GM12878 (cell line): ENCODE measurements around the gene RNF167.
A peak's percentile ranks its signal among the peaks of the same experiment; 100 is the strongest.

ENCODE experiments used
- CBX5 ChIP-seq: sonication (generic); IDR thresholded peaks from 2 replicates; pipeline ENCODE4 v1.6.1; 2016; ENCODE audit warnings: low read depth, moderate library complexity, mild to moderate bottlenecking, inconsistent platforms
- CEBPB ChIP-seq, 2 experiments: fragments of 150-350 bp in 1 of 2; IDR thresholded peaks; 2 replicates each; pipeline ENCODE4 v1.6.1; 2012 to 2014; ENCODE audit warnings: low read depth in 2 of 2, low read length in 2 of 2, borderline replicate concordance in 1 of 2, inconsistent platforms in 1 of 2
- CHD4 ChIP-seq: fragments of 200-600 bp; sonication (generic); IDR thresholded peaks from 2 replicates; pipeline ENCODE4 v1.6.1; 2016; ENCODE audit warnings: mild to moderate bottlenecking
- CTCF ChIP-seq, 3 experiments: IDR thresholded peaks in 2 of 3; conservative IDR thresholded peaks in 1 of 3; 2 replicates each; pipeline ENCODE4 v1.5.1; 2011; ENCODE audit warnings: low read depth in 3 of 3, low read length in 3 of 3, mild to moderate bottlenecking in 3 of 3, control low read depth in 2 of 3, moderate library complexity in 2 of 3, inconsistent platforms in 1 of 3, mixed read lengths in 1 of 3; ENCODE audit not compliant: control insufficient read depth in 2 of 3, insufficient read depth in 1 of 3; ENCODE audit errors: extremely low read depth in 1 of 3
- HDAC2 ChIP-seq: fragments of 200-600 bp; sonication (generic); IDR thresholded peaks from 2 replicates; pipeline ENCODE4 v1.6.1; 2017
- POLR2A ChIP-seq: IDR thresholded peaks from 2 replicates; pipeline ENCODE4 v1.6.1; 2011; ENCODE audit warnings: low read depth, mild to moderate bottlenecking, low read length
- POLR2AphosphoS2 ChIP-seq: IDR thresholded peaks from 2 replicates; pipeline ENCODE4 v1.6.1; 2011; ENCODE audit warnings: low read depth, mild to moderate bottlenecking, low read length, improper control_type of control experiment, moderate library complexity
- RAD21 ChIP-seq: IDR thresholded peaks from 2 replicates; pipeline ENCODE4 v1.6.1; 2011; ENCODE audit warnings: mild to moderate bottlenecking, low read depth, low read length, moderate library complexity; ENCODE audit not compliant: insufficient read depth
- TARDBP ChIP-seq: IDR thresholded peaks from 2 replicates; pipeline ENCODE4 v1.6.1; 2016; ENCODE audit warnings: borderline replicate concordance
- ZBED1 ChIP-seq: IDR thresholded peaks from 2 replicates; pipeline ENCODE4 v1.6.1; 2016; ENCODE audit warnings: borderline replicate concordance
- ZBTB40 ChIP-seq: fragments of 450-650 bp; IDR thresholded peaks from 2 replicates; pipeline ENCODE4 v1.6.1; 2016; ENCODE audit warnings: mild to moderate bottlenecking, moderate library complexity, borderline replicate concordance
- TF ChIP-seq, protein P1 (sequence below): IDR thresholded peaks from 2 replicates; pipeline ENCODE4 v1.6.1; 2012; ENCODE audit warnings: low read depth, low read length, improper control_type of control experiment
- TF ChIP-seq, protein P2 (sequence below): IDR thresholded peaks from 2 replicates; pipeline ENCODE4 v1.6.1; 2011; ENCODE audit warnings: low read depth, low read length, improper control_type of control experiment, borderline replicate concordance
- TF ChIP-seq, protein P3 (sequence below): fragments of 450-650 bp; IDR thresholded peaks from 2 replicates; pipeline ENCODE4 v1.6.1; 2017; ENCODE audit warnings: antibody characterized with exemption, mild to moderate bottlenecking, moderate library complexity

DNA sequence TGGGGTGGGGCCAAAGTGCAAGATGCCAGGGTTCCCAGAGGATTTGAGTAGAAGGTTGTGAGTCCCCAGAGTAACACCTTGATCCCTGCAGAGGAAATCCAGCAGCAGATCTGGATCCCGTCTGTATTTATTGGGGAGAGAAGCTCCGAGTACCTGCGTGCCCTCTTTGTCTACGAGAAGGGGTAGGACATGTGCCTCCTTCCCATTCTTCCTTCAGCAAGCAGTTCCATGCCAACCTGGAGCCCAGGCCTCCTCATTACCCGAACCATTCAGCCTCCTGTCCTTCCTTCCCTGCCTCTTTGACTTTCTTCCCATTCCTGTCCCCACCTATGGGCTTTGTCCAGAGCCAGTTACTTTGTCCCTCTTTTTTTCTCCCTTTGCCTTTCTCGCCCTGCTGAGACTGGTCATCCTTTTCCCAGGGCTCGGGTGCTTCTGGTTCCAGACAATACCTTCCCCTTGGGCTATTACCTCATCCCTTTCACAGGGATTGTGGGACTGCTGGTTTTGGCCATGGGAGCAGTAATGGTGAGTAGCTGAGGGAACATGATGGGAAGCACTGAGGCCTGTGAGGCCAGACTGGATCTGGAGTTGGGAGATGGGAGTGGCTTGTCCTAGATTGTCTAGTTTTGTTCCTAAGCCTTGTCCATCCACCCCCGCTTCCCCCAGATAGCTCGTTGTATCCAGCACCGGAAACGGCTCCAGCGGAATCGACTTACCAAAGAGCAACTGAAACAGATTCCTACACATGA is 2.9 kb downstream of the RNF167 start:
- TF ChIP-seq HDAC2 (no peak), POLR2A (peak; percentile 69), CHD4 (no peak), CEBPB (IDR thresholded peaks at IDR 0.05; ENCODE audit: borderline replicate concordance in 1 of 2, low read depth in 2 of 2, low read length in 2 of 2) (no peak), ZBED1 (no peak), POLR2AphosphoS2 (no peak), CBX5 (no peak), CTCF (IDR thresholded peaks at IDR 0.05 in 2 of 3, conservative IDR thresholded peaks at IDR 0.05 in 1 of 3; ENCODE audit: control insufficient read depth in 2 of 3, extremely low read depth in 1 of 3, insufficient read depth in 1 of 3, low read depth in 3 of 3, low read length in 3 of 3) (no peak), TARDBP (no peak), RAD21 (no peak), ZBTB40 (no peak)
- TF ChIP-seq, protein P1, sequence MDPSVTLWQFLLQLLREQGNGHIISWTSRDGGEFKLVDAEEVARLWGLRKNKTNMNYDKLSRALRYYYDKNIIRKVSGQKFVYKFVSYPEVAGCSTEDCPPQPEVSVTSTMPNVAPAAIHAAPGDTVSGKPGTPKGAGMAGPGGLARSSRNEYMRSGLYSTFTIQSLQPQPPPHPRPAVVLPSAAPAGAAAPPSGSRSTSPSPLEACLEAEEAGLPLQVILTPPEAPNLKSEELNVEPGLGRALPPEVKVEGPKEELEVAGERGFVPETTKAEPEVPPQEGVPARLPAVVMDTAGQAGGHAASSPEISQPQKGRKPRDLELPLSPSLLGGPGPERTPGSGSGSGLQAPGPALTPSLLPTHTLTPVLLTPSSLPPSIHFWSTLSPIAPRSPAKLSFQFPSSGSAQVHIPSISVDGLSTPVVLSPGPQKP, result no peak
- TF ChIP-seq, protein P2, sequence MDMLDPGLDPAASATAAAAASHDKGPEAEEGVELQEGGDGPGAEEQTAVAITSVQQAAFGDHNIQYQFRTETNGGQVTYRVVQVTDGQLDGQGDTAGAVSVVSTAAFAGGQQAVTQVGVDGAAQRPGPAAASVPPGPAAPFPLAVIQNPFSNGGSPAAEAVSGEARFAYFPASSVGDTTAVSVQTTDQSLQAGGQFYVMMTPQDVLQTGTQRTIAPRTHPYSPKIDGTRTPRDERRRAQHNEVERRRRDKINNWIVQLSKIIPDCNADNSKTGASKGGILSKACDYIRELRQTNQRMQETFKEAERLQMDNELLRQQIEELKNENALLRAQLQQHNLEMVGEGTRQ, result no peak
- TF ChIP-seq, protein P3, sequence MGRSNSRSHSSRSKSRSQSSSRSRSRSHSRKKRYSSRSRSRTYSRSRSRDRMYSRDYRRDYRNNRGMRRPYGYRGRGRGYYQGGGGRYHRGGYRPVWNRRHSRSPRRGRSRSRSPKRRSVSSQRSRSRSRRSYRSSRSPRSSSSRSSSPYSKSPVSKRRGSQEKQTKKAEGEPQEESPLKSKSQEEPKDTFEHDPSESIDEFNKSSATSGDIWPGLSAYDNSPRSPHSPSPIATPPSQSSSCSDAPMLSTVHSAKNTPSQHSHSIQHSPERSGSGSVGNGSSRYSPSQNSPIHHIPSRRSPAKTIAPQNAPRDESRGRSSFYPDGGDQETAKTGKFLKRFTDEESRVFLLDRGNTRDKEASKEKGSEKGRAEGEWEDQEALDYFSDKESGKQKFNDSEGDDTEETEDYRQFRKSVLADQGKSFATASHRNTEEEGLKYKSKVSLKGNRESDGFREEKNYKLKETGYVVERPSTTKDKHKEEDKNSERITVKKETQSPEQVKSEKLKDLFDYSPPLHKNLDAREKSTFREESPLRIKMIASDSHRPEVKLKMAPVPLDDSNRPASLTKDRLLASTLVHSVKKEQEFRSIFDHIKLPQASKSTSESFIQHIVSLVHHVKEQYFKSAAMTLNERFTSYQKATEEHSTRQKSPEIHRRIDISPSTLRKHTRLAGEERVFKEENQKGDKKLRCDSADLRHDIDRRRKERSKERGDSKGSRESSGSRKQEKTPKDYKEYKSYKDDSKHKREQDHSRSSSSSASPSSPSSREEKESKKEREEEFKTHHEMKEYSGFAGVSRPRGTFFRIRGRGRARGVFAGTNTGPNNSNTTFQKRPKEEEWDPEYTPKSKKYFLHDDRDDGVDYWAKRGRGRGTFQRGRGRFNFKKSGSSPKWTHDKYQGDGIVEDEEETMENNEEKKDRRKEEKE, result no peak
